SU-DHL-6 (cell line): ENCODE data around the gene CCDC85C.

Source experiments
- CTCF ChIP-seq: fragments of 200-600 bp; sonication (generic); IDR thresholded peaks from one replicate; pipeline ENCODE4 v1.5.1; 2017; ENCODE audit warnings: antibody characterized with exemption, mild to moderate bottlenecking, low read length, moderate library complexity; ENCODE audit not compliant: insufficient read depth, poor library complexity, severe bottlenecking
- EZH2phosphoT487 ChIP-seq: fragments of 200-600 bp; sonication (generic), shearing (Covaris generic); conservative IDR thresholded peaks from 2 replicates; pipeline ENCODE4 v1.6.1; 2018; ENCODE audit warnings: mild to moderate bottlenecking, antibody characterized with exemption, low read length, moderate library complexity, mixed read lengths

DNA sequence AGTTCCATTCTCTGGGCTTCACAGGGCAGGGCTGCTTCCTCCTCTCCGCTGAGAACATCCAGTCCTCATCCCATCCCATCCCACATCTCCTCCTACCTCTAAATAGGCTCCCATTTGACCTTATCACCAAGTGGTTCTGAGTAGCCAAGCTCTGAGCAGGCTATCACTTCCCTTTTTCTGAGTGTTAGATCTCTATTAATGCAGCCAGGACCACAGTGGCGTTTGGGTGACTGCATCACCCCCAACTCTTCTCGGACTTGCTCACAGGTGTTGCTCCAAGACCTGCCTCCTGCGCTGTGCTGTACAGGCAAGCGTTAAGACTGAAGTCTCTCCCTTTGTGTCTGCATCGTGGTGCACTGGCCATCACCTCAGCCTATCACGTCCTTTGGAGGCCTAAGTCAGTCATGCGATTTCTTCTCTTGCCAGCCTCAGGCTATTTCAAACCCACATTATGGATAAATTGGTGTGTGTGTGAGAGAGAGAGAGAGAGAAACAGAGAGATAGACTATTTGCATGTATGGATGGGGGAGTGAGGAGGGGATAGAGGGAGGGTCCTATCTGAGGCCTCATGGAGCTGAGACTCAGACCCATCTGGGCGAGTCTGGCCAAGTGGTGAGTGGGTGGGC is 28.5 kb upstream of the CCDC85C start:
- TF ChIP-seq EZH2phosphoT487: no peak
- TF ChIP-seq CTCF: no peak
